Transverse colon (tissue), 4 donors: Measurements from ENCODE around the gene USP4. TPM values are rescaled to one million over a fixed set of nuclear protein-coding genes. Genes with fewer than 3 reads are reported as not detected.
"Not testable (repeated sequence)": the region's sequence is repeated elsewhere in the genome, so short reads cannot be mapped to it uniquely, and the experiment has no call there.

Source experiments
- DNase-seq: peaks from one replicate; pipeline ENCODE4 v3.0.0-alpha.2; 2019
- H3K27ac ChIP-seq, 4 donors: fragments of 200-600 bp; sonication (generic); 2 replicates each; pipeline ENCODE4 v1.5.1; 2016 to 2018; ENCODE audit warnings: inconsistent platforms in 4 of 4
- H3K27me3 ChIP-seq: fragments of 200-600 bp; sonication (generic); 2 replicates; pipeline ENCODE4 v1.5.1; 2017; ENCODE audit warnings: inconsistent platforms
- H3K36me3 ChIP-seq, 4 donors: fragments of 200-600 bp; sonication (generic); 2 replicates each; pipeline ENCODE4 v1.5.1; 2017 to 2019; ENCODE audit warnings: inconsistent platforms in 4 of 4
- H3K4me1 ChIP-seq, 4 donors: fragments of 200-600 bp; sonication (generic); 2 replicates each; pipeline ENCODE4 v1.5.1; 2017 to 2020; ENCODE audit warnings: inconsistent platforms in 4 of 4
- H3K4me3 ChIP-seq, 4 donors: fragments of 200-600 bp; sonication (generic); 1 replicate in 1 of 4; 2 replicates in 3 of 4; pipeline versions ENCODE4 v1.5.1 to v1.6.1; 2017 to 2019; ENCODE audit warnings: inconsistent platforms in 4 of 4
- H3K9me3 ChIP-seq, 2 donors: fragments of 200-600 bp; sonication (generic); 2 replicates each; pipeline ENCODE4 v1.5.1; 2017 to 2019; ENCODE audit warnings: inconsistent platforms in 2 of 2
- EP300 ChIP-seq: sonication (generic); formaldehyde crosslinking; IDR thresholded peaks from one replicate; pipeline ENCODE4 v1.6.1; 2017; ENCODE audit warnings: antibody characterized with exemption, low read depth
- POLR2A ChIP-seq: fragments of 450-650 bp; IDR thresholded peaks from one replicate; pipeline ENCODE4 v1.6.1; 2016; ENCODE audit warnings: antibody characterized with exemption, mild to moderate bottlenecking, moderate library complexity
- POLR2AphosphoS5 ChIP-seq, 3 donors: sonication (generic); formaldehyde crosslinking; IDR thresholded peaks; one replicate each; pipeline ENCODE4 v1.6.1; 2016; ENCODE audit warnings: antibody characterized with exemption in 3 of 3
- WGBS, 2 donors: methylation state at CpG; one replicate each; pipeline ENCODE4 v1.1.5; 2018; ENCODE audit warnings: low coverage in 1 of 2; 5-methylcytosine and 5-hydroxymethylcytosine counted together
- in situ Hi-C, 4 donors: fragments of 200-750 bp; cut with MboI; loops; one replicate each; pipeline versions ENCODE4 v1.15.0 to v1.15.1; 2017; ENCODE audit warnings: low sequenced_read_pairs in 3 of 4, low pct_ligation_motif_present in 1 of 4, low pct_unique_long_range_greater_than_20kb in 1 of 4
- intact Hi-C: fragments of 100-400 bp; cut with DNase I; formaldehyde crosslinking; loops from one replicate; pipeline ENCODE4 v1.15.1; 2023; ENCODE audit warnings: low total_unique reads
- total RNA-seq, 4 donors: library from RNA; depleted of rRNA; stranded (reverse); fragments of >200 nt; gene quantifications; one replicate each; pipeline ENCODE4 v1.1.0, GENCODE V29; 2016
- TF ChIP-seq, protein P1 (sequence below), 5 experiments: fragments of 200-600 bp in 3 of 5; fragments of 450-650 bp in 2 of 5; sonication (generic) in 3 of 5; IDR thresholded peaks; 1 replicate in 2 of 5; 2 replicates in 3 of 5; pipeline ENCODE4 v1.5.1; 2016 to 2017; ENCODE audit warnings: antibody characterized with exemption in 5 of 5, inconsistent platforms in 3 of 5, mild to moderate bottlenecking in 2 of 5, moderate library complexity in 1 of 5

The USP4 gene
- total RNA-seq, 4 donors from 2014 or later: 11.1 to 39.6 (median 27.0) TPM

DNA sequence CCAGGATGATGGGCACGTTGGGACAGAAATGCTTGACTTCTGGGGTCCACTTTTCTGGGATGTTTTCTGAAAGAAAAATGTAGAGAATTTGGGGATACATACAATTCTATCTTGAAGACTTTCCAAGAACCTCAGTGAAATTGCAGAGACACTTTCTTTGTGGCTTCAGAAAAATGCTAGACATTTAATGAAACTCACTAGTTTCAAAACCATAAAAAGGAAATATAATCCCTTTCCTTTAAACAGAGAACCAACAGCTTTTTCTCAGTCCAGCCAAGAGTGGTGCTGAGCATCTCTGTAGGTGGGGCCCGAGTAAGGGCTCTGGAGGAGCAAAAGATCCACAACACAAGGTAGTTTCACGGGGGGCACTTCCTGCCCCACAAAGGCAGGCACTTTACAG lies 22.7 kb upstream of the USP4 start:
- H3K27ac ChIP-seq: no peak overlapping the region
- no peaks in the 10 kb centered on the region for H3K27me3 ChIP-seq
- no peak for TF ChIP-seq POLR2AphosphoS5 (IDR thresholded peaks at IDR 0.05)
- TF ChIP-seq, protein P1, sequence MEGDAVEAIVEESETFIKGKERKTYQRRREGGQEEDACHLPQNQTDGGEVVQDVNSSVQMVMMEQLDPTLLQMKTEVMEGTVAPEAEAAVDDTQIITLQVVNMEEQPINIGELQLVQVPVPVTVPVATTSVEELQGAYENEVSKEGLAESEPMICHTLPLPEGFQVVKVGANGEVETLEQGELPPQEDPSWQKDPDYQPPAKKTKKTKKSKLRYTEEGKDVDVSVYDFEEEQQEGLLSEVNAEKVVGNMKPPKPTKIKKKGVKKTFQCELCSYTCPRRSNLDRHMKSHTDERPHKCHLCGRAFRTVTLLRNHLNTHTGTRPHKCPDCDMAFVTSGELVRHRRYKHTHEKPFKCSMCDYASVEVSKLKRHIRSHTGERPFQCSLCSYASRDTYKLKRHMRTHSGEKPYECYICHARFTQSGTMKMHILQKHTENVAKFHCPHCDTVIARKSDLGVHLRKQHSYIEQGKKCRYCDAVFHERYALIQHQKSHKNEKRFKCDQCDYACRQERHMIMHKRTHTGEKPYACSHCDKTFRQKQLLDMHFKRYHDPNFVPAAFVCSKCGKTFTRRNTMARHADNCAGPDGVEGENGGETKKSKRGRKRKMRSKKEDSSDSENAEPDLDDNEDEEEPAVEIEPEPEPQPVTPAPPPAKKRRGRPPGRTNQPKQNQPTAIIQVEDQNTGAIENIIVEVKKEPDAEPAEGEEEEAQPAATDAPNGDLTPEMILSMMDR (IDR thresholded peaks at IDR 0.05): no peak
- TF ChIP-seq POLR2A: no peak
- TF ChIP-seq EP300: no peak
- no peak for DNase-seq
- H3K4me3 ChIP-seq: no peak overlapping the region
- intact Hi-C loops (no loop called here), in situ Hi-C loops (no loop called here)
- 77 to 80% methylated on average over 1 to 3 of the region's 3 CpGs for WGBS, 2 donors
- H3K4me1 ChIP-seq: peaks cover 8 to 15% (median 10%) of the 10 kb centered on the region in 4 donors
- no peaks in the 10 kb centered on the region for H3K9me3 ChIP-seq
- H3K36me3 ChIP-seq: peaks cover 0 to 64% (median 23%) of the 10 kb centered on the region in 4 donors

DNA sequence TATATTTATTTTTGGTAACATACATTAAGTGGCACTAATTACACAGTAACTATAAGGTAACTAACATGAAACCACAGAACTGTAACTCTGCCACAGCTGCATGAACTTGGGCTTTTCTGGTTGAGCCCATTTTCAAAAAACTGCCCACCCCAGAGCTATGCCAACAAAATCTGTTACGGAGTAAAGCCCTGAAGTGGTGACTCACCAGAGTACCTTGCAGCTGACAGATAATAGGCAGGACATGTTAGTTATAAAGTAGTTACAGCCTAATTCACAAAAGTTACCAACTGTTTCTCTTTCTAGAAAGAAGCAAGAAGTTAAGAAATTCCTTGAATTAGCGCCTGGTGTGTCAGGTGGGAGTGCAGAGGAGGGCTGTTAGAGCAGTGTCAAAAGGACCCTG lies 19.8 kb upstream of the USP4 start:
- WGBS, 2 donors: 85 to 91% methylated on average over 2 of the region's 2 CpGs
- peak overlapping the region; percentile 90 to 98 (median 94) for H3K27ac ChIP-seq
- intact Hi-C loops (no loop called here), in situ Hi-C loops (no loop called here)
- peaks cover 13 to 41% (median 20%) of the 10 kb centered on the region in 4 donors for H3K4me1 ChIP-seq
- TF ChIP-seq POLR2A: no peak
- TF ChIP-seq EP300: no peak
- TF ChIP-seq, protein P1 (IDR thresholded peaks at IDR 0.05): no peak
- TF ChIP-seq POLR2AphosphoS5 (IDR thresholded peaks at IDR 0.05): no peak
- H3K36me3 ChIP-seq: peaks cover 0 to 47% (median 13%) of the 10 kb centered on the region in 4 donors
- H3K4me3 ChIP-seq: no peak overlapping the region
- DNase-seq: no peak
- no peaks in the 10 kb centered on the region for H3K9me3 ChIP-seq
- no peaks in the 10 kb centered on the region for H3K27me3 ChIP-seq

DNA sequence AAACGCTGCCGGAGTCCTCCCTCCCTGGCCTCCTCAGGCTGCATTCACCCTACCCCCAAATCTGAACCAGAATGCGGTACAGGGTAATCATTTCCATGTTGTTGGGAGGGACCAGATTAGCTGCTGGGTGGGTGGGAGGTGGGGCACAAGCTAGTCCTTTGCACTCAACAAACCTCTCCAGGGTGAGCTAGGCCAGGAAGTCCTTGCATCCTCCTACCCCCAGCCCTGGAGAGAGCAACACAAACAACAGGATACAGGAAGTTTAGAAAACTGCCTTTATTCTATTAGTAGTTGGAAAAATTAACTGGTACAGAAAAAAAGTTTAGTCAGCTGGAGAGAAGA lies 19.0 kb upstream of the USP4 start:
- Histone ChIP-seq H3K4me1 (peaks cover 13 to 41% (median 20%) of the 10 kb centered on the region in 4 donors), H3K36me3 (peaks cover 0 to 41% (median 10%) of the 10 kb centered on the region in 4 donors), H3K27ac (peak overlapping the region; percentile 90 to 98 (median 94)), H3K4me3 (peak overlapping the region in 3 of 4 donors; percentile 55 to 77 (median 59)), H3K9me3 (no peaks in the 10 kb centered on the region), H3K27me3 (no peaks in the 10 kb centered on the region)
- intact Hi-C loops (no loop called here), in situ Hi-C loops (no loop called here)
- no peak for DNase-seq
- 16% methylated on average over 3 of the region's 3 CpGs; no CpG with 5 or more reads in 1 of the 2 donors for WGBS, 2 donors
- no peak for TF ChIP-seq EP300
- TF ChIP-seq, protein P1 (IDR thresholded peaks at IDR 0.05): no peak
- TF ChIP-seq POLR2AphosphoS5 (IDR thresholded peaks at IDR 0.05): no peak
- no peak for TF ChIP-seq POLR2A

DNA sequence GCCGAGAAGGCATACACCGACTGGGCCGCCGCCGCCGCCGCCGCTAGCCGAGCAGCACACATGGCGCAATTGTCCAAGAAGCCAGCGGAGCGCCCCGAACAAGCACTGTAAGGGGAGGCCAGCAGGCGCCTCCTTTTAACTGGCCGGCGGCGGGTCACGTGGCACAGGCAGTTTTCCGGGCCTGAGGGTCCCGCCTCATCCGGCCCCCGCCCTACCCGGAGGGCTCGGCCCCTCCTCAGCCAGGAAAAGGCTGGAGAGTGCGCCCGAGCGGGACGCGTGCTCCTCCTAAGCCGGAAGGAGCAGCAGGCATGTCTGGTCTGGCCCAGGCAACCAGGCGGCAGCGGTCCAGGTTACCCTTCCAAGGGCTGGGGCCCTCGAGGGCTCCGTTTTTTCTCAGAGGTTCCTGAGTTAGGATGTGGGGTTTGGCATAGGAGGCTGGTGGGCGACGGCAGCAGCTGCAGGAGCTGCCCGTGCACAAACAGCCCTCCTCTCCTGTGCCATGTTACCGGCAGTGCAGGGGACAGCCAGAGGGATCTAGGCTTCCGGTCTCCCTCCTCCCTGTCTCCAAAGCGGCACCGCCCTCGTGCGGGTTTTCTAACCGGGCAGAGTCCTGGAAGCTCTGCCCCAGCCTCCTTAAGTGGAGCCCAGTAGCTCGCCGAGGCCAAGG lies 18.5 kb upstream of the USP4 start, which contains the start of gene GPX1:
Gene GPX1, minus strand, starts transcription at position 137 of the 667 bp plus-strand sequence. Its CDS starts 75 bp downstream, at position 62.
- Histone ChIP-seq H3K27ac (peak within 1 kb of the TSS; percentile 90 to 98 (median 94)), H3K36me3 (peaks cover 0 to 36% (median 10%) of the 10 kb centered on the region in 4 donors), H3K9me3 (no peaks in the 10 kb centered on the region), H3K27me3 (no peaks in the 10 kb centered on the region), H3K4me3 (peak within 1 kb of the TSS; percentile 55 to 84 (median 68)), H3K4me1 (peaks cover 13 to 41% (median 20%) of the 10 kb centered on the region in 4 donors)
- DNase-seq: peak; percentile 97
- TF ChIP-seq POLR2AphosphoS5 (IDR thresholded peaks at IDR 0.05) (peak; percentile 97 to 98 (median 98)), POLR2A (peak; percentile 97), EP300 (no peak)
- TF ChIP-seq, protein P1 (IDR thresholded peaks at IDR 0.05): peak in 2 of 5 experiments; percentile 10 to 15
- 1% methylated on average over 24 of the region's 46 CpGs; no CpG with 5 or more reads in 1 of the 2 donors for whole genome bisulfite sequencing, 2 donors
- intact Hi-C loops (no loop called here), in situ Hi-C loops (no loop called here)

DNA sequence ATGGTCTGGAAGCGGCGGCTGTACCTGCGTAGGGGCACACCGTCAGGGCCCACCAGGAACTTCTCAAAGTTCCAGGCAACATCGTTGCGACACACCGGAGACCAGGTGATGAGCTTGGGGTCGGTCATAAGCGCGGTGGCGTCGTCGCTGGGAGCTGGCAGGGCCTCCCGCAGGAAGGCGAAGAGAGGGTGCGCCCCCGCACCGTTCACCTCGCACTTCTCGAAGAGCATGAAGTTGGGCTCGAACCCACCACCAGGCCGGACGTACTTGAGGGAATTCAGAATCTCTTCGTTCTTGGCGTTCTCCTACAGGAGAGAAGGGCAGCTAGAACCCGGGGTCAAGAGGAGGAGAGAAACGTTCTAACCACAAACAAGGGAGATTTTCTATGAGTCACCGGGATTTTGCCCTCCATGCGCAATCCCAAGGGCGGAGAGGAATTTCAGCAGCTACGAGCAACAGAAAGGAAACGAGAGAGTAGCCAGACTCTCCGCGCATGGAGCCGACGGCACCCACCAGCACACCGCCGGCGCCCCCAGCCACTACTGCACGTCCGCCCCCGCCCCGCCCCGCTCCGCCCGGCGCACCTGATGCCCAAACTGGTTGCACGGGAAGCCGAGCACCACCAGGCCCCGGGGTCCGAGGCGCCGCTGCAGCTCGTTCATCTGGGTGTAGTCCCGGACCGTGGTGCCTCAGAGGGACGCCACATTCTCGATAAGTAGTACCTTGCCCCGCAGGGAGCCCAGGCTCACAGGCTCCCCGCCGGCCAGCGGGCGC lies 17.8 kb upstream of the USP4 start:
- H3K9me3 ChIP-seq, intact Hi-C loops, in situ Hi-C loops, H3K27me3 ChIP-seq: not testable (repeated sequence)
- Histone ChIP-seq H3K36me3 (peaks cover 0 to 31% (median 10%) of the 10 kb centered on the region in 4 donors), H3K27ac (peak overlapping the region; percentile 90 to 98 (median 94)), H3K4me1 (peaks cover 13 to 41% (median 20%) of the 10 kb centered on the region in 4 donors), H3K4me3 (peak overlapping the region; percentile 55 to 84 (median 68))
- 4% methylated on average over 40 of the region's 63 CpGs; no CpG with 5 or more reads in 1 of the 2 donors for WGBS, 2 donors
- peak; percentile 58 for DNase-seq

DNA sequence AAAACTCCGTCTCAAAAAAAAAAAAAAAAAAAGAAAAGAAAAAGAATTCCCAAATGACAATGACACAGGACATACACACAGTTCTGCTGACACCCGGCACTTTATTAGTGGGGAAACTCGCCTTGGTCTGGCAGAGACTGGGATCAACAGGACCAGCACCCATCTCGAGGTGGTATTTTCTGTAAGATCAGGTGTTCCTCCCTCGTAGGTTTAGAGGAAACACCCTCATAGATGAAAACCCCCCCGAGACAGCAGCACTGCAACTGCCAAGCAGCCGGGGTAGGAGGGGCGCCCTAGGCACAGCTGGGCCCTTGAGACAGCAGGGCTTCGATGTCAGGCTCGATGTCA lies 17.2 kb upstream of the USP4 start:
- DNase-seq, intact Hi-C loops, in situ Hi-C loops, H3K27me3 ChIP-seq, H3K9me3 ChIP-seq: not testable (repeated sequence)
- H3K4me1 ChIP-seq: peaks cover 13 to 45% (median 21%) of the 10 kb centered on the region in 4 donors
- peak overlapping the region; percentile 55 to 84 (median 68) for H3K4me3 ChIP-seq
- peak overlapping the region; percentile 90 to 98 (median 94) for H3K27ac ChIP-seq
- H3K36me3 ChIP-seq: peaks cover 0 to 25% (median 10%) of the 10 kb centered on the region in 4 donors
- WGBS, 2 donors: 25% methylated on average over 10 of the region's 10 CpGs; no CpG with 5 or more reads in 1 of the 2 donors
